HG03135 (cell line): ENCODE results near the gene CST3.

Source experiments
- ATAC-seq: cut with Tn5 transposase; IDR thresholded peaks from one replicate; pipeline ENCODE4 v1.9.1; 2021; ENCODE audit warnings: mild to moderate bottlenecking, moderate library complexity; ENCODE audit not compliant: unreplicated experiment

CST3 gene

GRCh38 chr20:23605867-23606651 is 31.7 kb downstream of the CST3 start, which contains the start of gene CST9:
Gene CST9 (minus strand): TSS chr20:23605917. CDS start chr20:23605864, 53 bp downstream.
- no peak for ATAC-seq

- no peak for ATAC-seq
These were observed 33.4 kb downstream of the CST3 start for GRCh38 chr20:23604306-23604705.

- no peak for ATAC-seq
These were observed 34.4 kb downstream of the CST3 start for GRCh38 chr20:23603321-23603720.

- ATAC-seq: no peak
These were observed 35.1 kb downstream of the CST3 start for GRCh38 chr20:23602699-23603098.

- no peak for ATAC-seq
These were observed 35.5 kb downstream of the CST3 start for GRCh38 chr20:23602241-23602640.

- no peak for ATAC-seq
These were observed 36.0 kb downstream of the CST3 start for GRCh38 chr20:23601715-23602114.

- no peak for ATAC-seq
These were observed 39.3 kb downstream of the CST3 start for GRCh38 chr20:23598481-23598880.

GRCh38 chr20:23596579-23597250 is 41.0 kb downstream of the CST3 start:
- no peak for ATAC-seq

- ATAC-seq: no peak
These were observed 41.8 kb downstream of the CST3 start for GRCh38 chr20:23595941-23596340.

- no peak for ATAC-seq
These were observed 49.0 kb downstream of the CST3 start for GRCh38 chr20:23588434-23589403.

GRCh38 chr20:23587631-23588030 is 50.1 kb downstream of the CST3 start:
- no peak for ATAC-seq

GRCh38 chr20:23586735-23587525 is 50.8 kb downstream of the CST3 start:
- no peak for ATAC-seq

- ATAC-seq: no peak
These were observed 51.7 kb downstream of the CST3 start for GRCh38 chr20:23585808-23586734.

GRCh38 chr20:23585449-23585807 is 52.3 kb downstream of the CST3 start:
- ATAC-seq: no peak

- ATAC-seq: no peak
These were observed 53.1 kb downstream of the CST3 start for GRCh38 chr20:23584434-23585199.
